Uterus (tissue), 2 donors: ENCODE data around the gene SLF1.

Experiments
- CTCF ChIP-seq, 4 experiments: fragments of 200-600 bp in 2 of 4; fragments of 450-650 bp in 2 of 4; sonication (generic) in 2 of 4; IDR thresholded peaks; one replicate each; pipeline ENCODE4 v1.5.1; 2016 to 2019; ENCODE audit warnings: antibody characterized with exemption in 4 of 4, mild to moderate bottlenecking in 2 of 4, moderate library complexity in 1 of 4
- POLR2A ChIP-seq, 2 donors: fragments of 450-650 bp; IDR thresholded peaks; one replicate each; pipeline ENCODE4 v1.6.1; 2016; ENCODE audit warnings: antibody characterized with exemption in 2 of 2, mild to moderate bottlenecking in 1 of 2, moderate library complexity in 1 of 2

GRCh38 chr5:94689908-94690307 lies 71.4 kb downstream of the SLF1 start:
- no peak for TF ChIP-seq POLR2A (IDR thresholded peaks at IDR 0.05)
- no peak for TF ChIP-seq CTCF (IDR thresholded peaks at IDR 0.05)
